Measurements from ENCODE around the gene CDC42SE2. TPM values are rescaled to one million over a fixed set of nuclear protein-coding genes. Genes with fewer than 3 reads are reported as not detected.
A peak's percentile ranks its signal among the peaks of the same experiment; 100 is the strongest.

The CDC42SE2 gene
- total RNA-seq (2014; rRNA removed; shearing (Covaris generic)), result 18.3 and 20.7 TPM in 2 replicates

- peak; percentile 91 for DNase-seq (ENCODE audit: low spot score)
These were observed at the start of gene CDC42SE2 for GRCh38 chr5:131263648-131264450. CDC42SE2 (plus strand) TSS chr5:131264053; CDS start chr5:131359494, 95,441 bp downstream.

DNA sequence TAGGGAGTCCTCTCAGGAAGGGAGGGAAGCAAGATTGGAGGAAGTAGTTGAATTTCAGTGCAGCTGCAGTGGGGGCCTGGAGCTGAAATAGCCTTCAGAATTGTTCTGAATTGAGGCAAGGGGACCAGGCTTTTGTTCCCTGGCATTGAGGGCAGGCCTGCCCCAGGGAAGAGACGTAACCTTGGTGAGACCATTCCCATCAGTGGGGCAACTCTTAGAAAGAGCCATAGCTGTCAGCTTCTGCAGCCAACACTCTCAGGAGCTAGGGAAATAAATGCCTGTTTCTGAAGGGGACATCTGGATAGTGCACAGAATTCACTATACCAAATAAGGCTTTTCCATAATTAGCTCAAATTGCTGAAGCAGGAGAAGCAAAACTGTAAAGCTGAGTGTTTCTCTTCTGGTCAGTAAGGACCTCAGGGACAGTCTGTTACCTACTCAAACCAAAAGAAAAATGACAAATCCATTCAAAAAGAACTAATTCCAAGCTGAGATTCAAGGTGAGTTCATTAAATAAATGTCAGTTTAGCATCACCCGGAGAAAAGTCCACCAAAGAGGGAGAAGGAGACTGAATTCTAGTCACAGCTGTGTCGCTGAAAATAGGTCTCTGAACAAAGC is 49.1 kb upstream of the CDC42SE2 start:
- no peak for DNase-seq (ENCODE audit: low spot score)

DNA sequence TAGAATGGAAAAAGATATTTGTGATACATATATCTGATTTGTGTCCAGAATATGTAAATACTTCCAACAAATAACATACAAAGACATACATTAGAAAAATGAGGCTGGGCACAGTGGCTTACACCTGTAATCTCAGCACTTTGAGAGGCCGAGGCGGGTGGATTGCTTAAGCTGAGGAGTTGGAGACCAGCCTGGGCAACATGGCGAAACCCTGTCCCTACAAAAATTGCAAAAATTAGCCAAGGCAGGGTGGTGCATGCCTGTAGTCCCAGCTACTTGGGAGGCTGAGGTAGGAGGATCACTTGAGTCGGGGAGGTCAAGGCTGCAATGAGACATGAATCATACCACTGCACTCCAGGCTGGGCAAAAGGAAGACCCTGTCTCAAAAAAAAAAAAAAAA is 46.1 kb upstream of the CDC42SE2 start:
- DNase-seq (ENCODE audit: low spot score), result no peak

GRCh38 chr5:131218392-131218791 is 45.5 kb upstream of the CDC42SE2 start:
- no peak for DNase-seq (ENCODE audit: low spot score)

DNA sequence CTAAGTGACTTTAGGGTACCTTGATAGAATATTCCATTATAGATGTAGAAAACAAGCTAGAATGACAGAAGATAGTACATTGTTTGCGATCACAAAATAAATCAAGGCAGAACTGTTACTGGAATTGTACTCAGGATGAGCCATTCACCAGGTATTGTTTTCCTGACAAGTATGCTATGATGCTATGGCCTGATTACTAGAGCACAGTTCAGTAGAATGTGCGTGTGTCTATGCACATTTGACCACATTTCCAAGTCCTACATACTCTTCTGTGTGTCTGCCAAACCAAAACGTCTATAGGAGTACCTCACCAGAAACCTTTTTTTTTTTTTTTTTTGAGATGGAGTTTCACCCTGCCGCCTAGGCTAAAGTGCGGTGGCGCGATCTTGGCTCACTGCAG is 43.3 kb upstream of the CDC42SE2 start:
- no peak for DNase-seq (ENCODE audit: low spot score)

DNA sequence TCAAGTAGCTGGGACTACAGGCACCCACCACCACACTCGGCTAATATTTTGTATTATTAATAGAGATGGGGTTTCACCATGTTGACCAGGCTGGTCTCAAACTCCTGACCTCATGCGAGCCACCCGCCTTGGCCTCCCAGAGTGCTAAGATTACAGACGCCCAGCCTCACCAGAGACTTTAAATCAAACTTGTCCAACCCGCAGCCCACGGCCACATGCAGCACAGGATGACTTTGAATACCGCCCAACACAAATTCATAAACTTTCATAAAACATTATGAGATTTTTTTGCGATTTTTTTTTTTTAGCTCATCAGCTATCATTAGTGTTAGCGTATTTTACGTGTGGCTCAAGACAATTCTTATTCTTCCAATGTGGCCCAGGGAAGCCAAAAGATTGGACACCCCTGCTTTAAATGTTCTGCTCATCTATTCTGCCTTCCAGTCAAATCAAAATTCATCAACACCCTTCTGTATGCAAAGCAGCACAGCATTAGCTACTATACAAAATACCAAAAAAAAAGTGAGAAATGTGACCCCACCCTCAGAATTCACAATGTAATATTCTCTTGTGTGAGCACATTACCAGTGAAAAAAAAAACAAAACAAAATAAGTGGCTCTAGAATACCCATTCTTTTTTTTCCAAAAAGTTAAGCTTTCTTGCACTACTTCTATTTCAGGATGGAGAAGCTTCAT is 42.7 kb upstream of the CDC42SE2 start:
- DNase-seq (ENCODE audit: low spot score), result no peak

DNA sequence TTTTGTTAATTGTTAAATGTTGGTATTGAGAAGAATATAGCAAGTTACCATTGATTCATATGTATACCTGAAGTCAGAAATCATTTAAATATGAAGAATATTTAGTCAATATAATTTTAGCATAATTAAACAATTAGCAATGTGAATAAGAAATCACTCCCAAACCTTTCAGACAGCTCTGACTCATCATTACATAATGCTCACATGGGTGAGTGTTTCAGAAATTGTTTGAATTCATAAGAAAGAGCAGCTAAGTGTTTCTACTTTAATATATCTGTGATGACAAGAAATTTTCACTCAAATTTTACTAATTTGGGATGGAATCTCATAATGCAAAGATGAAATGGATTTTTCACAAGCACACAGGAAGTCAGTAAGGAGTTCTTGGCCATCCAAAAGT is 42.0 kb upstream of the CDC42SE2 start:
- no peak for DNase-seq (ENCODE audit: low spot score)

DNA sequence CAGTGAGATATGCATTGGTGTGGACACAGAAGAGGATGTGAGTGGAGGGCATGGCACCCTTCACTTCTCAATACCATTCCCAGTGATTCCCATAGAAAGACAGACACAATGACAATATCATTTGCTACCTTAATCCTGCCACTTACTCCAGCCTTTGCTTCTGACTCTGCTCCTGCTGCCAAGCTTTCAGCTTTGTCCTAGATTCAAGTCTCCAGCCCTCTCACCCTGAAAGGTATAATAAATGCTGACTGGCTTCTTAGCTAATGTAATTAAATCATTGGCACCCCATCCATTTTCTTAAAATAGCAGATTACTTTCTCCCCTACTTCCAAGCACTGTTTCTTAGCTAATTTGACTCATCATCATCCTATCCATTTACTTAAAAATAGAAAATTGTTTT is 41.1 kb upstream of the CDC42SE2 start:
- DNase-seq (ENCODE audit: low spot score), result no peak

DNA sequence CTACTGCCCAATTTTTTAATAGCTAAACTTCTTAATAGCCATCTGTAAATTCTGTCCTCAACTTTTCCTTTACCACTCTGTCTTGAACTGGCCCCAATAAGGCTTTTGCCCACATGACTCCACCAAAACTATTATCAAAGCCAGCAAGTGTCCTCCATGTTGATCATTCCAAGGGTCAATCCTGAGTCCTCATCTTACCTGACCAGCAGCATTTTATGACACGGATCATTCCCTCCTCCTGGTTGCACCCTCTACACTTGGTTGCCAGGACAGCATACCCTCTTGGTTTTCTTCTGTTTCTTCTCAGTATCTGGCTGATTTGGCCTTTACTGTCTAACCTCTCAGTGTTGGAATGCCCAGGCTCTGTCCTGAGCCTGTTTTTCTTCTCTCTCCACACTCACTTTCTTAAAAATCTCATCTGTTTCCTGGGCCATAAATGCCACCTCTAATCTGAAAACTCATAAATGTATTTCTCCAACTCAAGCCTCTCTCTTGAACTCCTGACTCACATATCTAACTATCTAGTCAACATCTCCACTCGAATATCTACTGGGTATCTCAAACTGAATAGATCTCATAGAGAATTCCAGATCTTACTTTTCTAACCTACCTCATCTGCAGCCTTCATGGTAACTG is 40.0 kb upstream of the CDC42SE2 start:
- no peak for DNase-seq (ENCODE audit: low spot score)

DNA sequence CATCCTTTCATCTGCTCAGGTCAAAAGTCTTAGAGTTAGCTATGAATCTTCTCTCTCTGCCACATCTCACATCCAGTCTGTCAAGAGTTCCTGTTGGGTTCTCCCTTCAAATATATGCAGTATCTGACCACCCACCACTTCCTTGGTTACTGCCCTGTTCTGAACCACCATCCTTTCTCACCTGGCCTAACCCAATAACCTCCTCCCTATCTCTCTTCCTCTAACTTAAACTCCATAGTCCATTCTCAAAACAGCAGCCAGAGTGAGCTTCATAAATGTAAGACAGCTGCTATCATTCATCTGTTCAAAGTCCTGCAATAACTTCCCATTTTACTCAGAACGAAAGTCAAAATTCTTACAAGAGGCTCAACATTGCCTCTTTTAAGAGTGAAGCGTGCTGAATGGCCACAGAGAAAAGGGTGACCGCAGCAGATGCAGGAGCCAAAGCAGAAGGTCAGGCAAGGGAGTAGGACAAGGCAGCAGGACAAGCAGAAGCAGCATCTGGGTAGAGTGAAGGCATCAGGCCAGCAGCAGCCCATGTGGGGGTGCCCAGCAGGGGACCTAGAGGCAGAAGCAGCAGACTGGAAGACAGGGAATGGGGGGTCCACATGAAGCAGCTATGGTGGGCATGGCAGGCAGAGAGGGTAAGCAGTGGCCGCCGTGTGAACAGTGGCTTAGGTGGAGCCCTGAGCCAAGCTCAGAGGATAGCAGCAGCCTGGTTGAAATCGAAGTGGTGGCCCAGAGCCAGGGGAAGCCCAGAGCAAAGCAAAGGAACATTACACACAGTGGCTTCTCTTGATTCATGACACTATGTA is 39.3 kb upstream of the CDC42SE2 start:
- no peak for DNase-seq (ENCODE audit: low spot score)

GRCh38 chr5:131225282-131225974 is 38.4 kb upstream of the CDC42SE2 start:
- no peak for DNase-seq (ENCODE audit: low spot score)

DNA sequence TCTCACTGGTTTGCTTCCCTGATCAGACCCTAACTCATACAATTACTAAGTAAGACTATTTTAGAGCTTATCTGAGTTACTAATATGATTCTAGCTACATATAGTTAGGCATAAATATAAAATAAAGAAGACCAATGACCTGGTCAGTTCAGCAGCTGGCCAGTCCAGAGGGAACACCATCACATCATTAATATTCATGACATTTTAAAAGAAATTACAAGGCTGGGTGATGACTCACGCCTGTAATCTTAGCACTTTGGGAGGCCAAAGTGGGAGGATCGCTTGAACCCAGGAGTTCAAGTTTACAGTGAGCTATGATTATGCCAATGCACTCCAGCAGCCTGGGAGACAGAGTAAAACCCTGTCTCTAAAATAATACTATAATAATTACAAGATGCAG is 37.0 kb upstream of the CDC42SE2 start:
- no peak for DNase-seq (ENCODE audit: low spot score)

DNA sequence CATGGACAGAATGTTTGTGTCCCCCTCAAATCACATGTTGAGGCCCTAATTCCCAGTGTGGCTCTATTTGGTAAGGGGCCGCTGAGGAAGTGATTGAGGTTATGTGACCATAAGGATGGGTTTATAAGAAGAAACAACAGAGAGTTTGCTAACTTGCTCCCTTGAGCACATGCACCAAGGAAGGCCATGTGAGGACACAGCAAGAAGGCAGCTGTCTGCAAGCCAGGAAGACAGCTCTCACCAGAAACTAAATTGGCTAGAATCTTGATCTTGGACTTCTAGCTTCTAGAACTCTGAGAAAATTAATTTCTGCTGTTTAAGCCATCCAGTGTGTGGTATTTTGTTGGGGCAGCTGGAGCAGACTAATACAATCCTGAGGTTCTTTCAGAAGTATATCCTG is 35.2 kb upstream of the CDC42SE2 start:
- no peak for DNase-seq (ENCODE audit: low spot score)

- DNase-seq (ENCODE audit: low spot score), result no peak
These were observed 34.2 kb upstream of the CDC42SE2 start for GRCh38 chr5:131229623-131230022.

DNA sequence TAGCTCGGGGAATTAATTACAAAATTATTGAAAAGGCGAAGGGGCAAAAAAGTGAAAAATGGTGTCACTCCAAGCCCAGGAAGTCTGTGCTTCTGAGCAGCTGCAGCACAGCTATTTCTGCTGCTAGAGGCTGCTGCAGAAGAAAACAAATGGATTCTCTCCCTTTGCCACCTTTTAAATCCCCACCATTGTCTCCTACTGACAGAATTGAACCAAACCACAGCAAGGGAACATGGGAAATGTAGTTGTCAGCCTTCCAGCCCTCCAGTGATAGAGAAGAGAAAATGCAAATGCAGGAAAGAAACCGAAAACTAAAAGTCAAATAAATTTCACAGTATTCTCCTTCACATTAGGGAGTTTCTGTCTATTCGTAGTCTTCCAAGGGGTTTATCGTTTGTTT is 33.4 kb upstream of the CDC42SE2 start:
- peak; percentile 19 for DNase-seq (ENCODE audit: low spot score)

DNA sequence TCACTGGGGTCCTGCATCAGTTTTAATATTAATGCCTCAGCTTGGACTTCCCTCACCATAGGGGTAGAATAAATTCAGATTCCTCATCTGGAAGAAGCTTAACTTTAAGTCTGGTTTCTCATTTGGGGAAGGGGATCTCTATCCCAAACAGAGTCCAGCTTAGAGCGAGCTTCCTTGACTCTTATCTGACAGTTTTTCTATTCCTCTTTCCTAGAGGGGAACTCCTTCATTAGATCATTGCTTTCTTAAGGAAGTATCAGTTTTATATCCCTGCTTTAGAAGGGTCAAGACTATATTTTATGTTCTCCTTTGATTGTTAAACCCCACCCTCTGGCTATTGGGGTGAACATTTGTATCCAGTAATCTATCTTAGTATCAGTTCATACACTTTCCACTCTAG is 24.2 kb upstream of the CDC42SE2 start:
- no peak for DNase-seq (ENCODE audit: low spot score)

DNA sequence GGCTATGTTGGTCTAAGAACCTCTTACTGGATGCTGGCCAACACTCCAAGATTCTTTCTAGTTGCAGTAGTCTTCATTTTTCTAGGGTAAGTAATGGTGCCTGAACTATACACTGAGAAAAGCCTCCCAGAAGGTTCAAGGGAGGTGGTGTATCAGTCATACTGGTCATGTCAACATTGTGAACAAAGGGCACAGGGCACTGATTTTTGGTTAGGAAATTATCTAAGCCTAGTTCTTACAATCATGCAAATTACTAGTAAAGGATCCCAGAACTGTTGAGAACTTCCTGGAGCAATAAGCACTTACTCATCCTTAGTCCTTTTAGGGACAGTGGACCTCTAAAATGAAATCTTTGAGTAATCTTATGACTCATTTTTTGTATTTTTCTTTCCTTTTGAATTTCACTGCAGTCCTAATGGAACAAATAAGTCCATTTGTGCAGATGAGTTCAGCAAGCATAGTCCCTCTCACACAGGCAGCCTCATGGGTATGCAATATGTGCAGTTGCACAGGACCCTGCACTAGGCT is 21.1 kb upstream of the CDC42SE2 start:
- DNase-seq (ENCODE audit: low spot score), result no peak

DNA sequence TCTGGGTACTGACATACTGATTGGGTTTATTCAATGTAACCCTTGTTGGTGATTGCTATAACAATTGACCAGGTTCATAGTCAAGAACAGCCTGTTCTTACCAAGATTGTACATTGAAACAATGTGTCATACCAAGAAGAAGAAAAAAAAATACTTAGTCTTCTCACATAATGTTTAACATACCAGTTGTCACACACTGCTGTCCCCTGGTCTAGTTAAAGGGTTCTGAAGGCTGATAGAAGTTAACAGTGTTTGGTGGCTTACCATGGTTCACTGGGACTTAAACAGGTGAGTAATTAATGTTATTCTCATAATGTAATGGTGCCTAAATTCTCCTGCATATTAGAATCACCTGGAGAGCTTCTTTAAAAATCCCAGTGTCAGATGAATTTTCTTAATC is 18.5 kb upstream of the CDC42SE2 start:
- DNase-seq (ENCODE audit: low spot score), result no peak

- DNase-seq (ENCODE audit: low spot score), result no peak
These were observed 17.9 kb upstream of the CDC42SE2 start for GRCh38 chr5:131245948-131246347.

DNA sequence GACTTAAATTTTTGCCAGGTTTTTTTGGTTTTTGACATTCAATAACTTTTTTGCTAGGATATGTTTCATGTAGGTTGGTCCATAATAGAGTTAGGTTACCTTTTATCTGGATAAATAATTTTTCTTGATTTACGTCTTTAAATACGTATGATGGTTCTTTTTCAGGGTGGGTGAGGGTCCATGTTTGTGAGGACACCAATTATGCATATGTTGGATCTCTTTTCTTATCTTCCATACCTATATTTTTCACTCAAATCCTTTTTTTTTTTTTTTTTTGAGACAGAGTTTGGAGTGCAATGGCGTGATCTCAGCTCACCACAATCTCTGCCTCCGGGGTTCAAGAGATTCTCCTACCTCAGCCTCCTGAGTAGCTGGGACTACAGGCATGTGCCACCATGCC is 17.3 kb upstream of the CDC42SE2 start:
- no peak for DNase-seq (ENCODE audit: low spot score)

Data from HT-29 (cell line).